ENCODE measurements around the gene GNGT2.
"Not testable (repeated sequence)": the region's sequence is repeated elsewhere in the genome, so short reads cannot be mapped to it uniquely, and the experiment has no call there.

GNGT2 gene

GRCh38 chr17:49204516-49204915, 5.9 kb downstream of the GNGT2 start:
- no peak for DNase-seq (ENCODE audit: low read depth in 2 of 2)

- DNase-seq (ENCODE audit: low read depth in 2 of 2), result no peak
These were observed 6.6 kb downstream of the GNGT2 start for GRCh38 chr17:49203796-49204195.

- no peak for DNase-seq (ENCODE audit: low read depth in 2 of 2)
These were observed 8.9 kb downstream of the GNGT2 start for GRCh38 chr17:49201481-49201927.

GRCh38 chr17:49200423-49201083, 9.8 kb downstream of the GNGT2 start:
- no peak for DNase-seq (ENCODE audit: low read depth in 2 of 2)

GRCh38 chr17:49198211-49198610, 12.2 kb downstream of the GNGT2 start:
- DNase-seq (ENCODE audit: low read depth in 2 of 2), result no peak

- DNase-seq (ENCODE audit: low read depth in 2 of 2), result no peak
These were observed 12.9 kb downstream of the GNGT2 start for GRCh38 chr17:49197346-49197998.

GRCh38 chr17:49196520-49196919, 13.9 kb downstream of the GNGT2 start:
- DNase-seq (ENCODE audit: low read depth in 2 of 2), result no peak

- DNase-seq (ENCODE audit: low read depth in 2 of 2), result no peak
These were observed 14.6 kb downstream of the GNGT2 start for GRCh38 chr17:49195751-49196150.

GRCh38 chr17:49194297-49194607, 16.1 kb downstream of the GNGT2 start:
- no peak for DNase-seq (ENCODE audit: low read depth in 2 of 2)

- no peak for DNase-seq (ENCODE audit: low read depth in 2 of 2)
These were observed 16.7 kb downstream of the GNGT2 start for GRCh38 chr17:49193513-49194296.

GRCh38 chr17:49191917-49192741, 18.2 kb downstream of the GNGT2 start:
- peak; percentile 70 to 88 for DNase-seq (ENCODE audit: low read depth in 2 of 2)

GRCh38 chr17:49191409-49191916, 18.9 kb downstream of the GNGT2 start:
- no peak for DNase-seq (ENCODE audit: low read depth in 2 of 2)

- DNase-seq (ENCODE audit: low read depth in 2 of 2), result no peak
These were observed 19.4 kb downstream of the GNGT2 start for GRCh38 chr17:49190932-49191331.

- no peak for DNase-seq (ENCODE audit: low read depth in 2 of 2)
These were observed 23.1 kb downstream of the GNGT2 start for GRCh38 chr17:49187301-49187700.

- not testable (repeated sequence) for DNase-seq (ENCODE audit: low read depth in 2 of 2)
These were observed 25.0 kb downstream of the GNGT2 start for GRCh38 chr17:49185381-49185780.

- DNase-seq (ENCODE audit: low read depth in 2 of 2), result not testable (repeated sequence)
These were observed 25.9 kb downstream of the GNGT2 start for GRCh38 chr17:49184522-49184921.

GRCh38 chr17:49183801-49184200, 26.6 kb downstream of the GNGT2 start:
- no peak for DNase-seq (ENCODE audit: low read depth in 2 of 2)

GRCh38 chr17:49183341-49183740, 27.0 kb downstream of the GNGT2 start:
- DNase-seq (ENCODE audit: low read depth in 2 of 2), result no peak

- DNase-seq (ENCODE audit: low read depth in 2 of 2), result no peak
These were observed 29.3 kb downstream of the GNGT2 start for GRCh38 chr17:49180998-49181635.

GRCh38 chr17:49180303-49180702, 30.1 kb downstream of the GNGT2 start:
- peak; percentile 35 to 46 for DNase-seq (ENCODE audit: low read depth in 2 of 2)

- DNase-seq (ENCODE audit: low read depth in 2 of 2), result not testable (repeated sequence)
These were observed 34.4 kb downstream of the GNGT2 start for GRCh38 chr17:49175978-49176377.
